Stimulated activated CD8-positive, alpha-beta memory T cell treated with anti-CD3 and anti-CD28 coated beads, Interleukin-4, amount 100 ng/mL, for 1 hour (primary cell): ENCODE results near the gene IER3IP1.
"Not testable (repeated sequence)": the region's sequence is repeated elsewhere in the genome, so short reads cannot be mapped to it uniquely, and the experiment has no call there.

Experiments used
- DNase-seq, 2 donors: peaks; one replicate each; pipeline ENCODE4 v3.0.0-alpha.2; 2020; ENCODE audit warnings: low read depth in 2 of 2, low spot score in 1 of 2

Gene IER3IP1, protein sequence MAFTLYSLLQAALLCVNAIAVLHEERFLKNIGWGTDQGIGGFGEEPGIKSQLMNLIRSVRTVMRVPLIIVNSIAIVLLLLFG

DNA sequence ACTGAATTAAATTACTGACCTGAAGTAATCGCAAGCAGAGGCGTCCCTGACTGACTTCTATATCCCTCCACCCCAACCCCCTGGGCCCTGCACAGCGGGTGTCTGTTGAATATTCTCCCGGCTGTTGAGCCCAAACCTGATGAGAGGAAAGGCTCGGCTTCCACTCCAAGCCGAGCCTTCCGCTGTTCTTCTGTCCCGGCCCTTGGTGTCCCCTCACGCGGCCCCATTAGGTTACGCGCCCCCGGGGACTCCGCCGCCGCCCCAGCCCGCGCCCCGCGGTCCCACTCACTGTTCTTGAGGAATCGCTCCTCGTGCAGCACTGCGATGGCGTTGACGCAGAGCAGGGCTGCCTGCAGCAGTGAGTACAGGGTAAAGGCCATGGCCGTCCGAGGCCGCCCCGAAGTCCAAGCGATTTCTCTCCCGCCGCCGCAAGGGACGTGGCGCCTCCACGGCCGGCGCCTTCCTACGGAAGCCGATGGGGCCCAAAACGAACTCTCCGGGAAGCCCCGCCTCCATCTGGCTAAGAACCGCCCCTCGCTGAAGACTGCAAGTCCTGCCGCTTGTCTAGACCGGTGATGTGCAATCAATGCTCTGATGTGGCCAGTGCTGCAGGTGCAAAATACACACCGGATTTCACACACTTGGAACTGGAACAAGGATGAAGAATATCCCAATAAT, at the start of gene IER3IP1:
Gene IER3IP1 (minus strand): TSS at position 467 of the 678 bp plus-strand sequence. CDS start 87 bp downstream, at position 380.
- DNase-seq = peak; percentile 60 to 70

DNA sequence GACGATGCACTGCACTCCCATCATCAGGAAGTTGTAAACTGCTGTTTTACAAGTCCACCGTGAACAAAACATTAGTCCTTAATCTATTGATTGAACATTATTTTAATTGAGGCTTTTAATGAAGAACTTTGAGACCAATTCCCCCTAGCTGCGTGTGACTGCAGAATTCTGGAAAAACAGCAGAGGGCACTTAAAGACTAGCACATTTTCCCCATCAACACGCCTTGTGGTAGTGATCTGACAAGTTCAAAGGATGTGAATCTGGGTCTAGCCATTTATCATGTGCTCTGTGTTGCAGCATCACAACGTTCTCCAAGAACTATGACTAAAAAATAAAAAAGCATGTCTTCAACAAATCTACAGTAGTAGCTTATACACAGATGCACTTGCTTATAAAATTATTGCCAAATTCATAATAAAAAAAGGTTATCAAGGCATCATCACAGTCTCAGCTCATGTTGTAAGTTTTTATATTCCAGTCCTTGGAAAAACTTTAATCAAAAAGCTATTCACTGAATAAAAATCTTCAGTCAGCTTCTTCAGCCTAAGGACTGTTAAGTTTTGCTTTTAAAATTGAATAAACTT, 39.5 kb upstream of the IER3IP1 start:
- DNase-seq = no peak

DNA sequence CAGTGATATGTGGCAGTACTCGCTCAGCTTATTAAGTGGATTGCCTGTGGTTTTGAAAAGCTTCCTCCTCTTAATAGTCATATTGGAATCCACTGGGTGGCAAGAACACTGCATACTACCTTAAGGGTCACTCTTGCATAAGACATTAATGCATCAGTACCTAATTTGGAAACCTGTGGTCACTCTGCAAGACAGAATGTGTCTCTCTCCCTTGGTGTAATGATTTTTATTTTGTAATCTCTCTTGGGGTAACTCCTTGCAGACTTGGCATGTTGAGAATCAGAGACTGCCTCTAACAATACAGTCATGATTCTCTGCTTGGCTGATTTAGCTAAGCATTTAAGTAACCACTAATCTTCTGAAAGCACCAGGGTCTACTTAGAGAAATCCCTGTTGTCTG, 33.0 kb upstream of the IER3IP1 start:
- DNase-seq = no peak

DNA sequence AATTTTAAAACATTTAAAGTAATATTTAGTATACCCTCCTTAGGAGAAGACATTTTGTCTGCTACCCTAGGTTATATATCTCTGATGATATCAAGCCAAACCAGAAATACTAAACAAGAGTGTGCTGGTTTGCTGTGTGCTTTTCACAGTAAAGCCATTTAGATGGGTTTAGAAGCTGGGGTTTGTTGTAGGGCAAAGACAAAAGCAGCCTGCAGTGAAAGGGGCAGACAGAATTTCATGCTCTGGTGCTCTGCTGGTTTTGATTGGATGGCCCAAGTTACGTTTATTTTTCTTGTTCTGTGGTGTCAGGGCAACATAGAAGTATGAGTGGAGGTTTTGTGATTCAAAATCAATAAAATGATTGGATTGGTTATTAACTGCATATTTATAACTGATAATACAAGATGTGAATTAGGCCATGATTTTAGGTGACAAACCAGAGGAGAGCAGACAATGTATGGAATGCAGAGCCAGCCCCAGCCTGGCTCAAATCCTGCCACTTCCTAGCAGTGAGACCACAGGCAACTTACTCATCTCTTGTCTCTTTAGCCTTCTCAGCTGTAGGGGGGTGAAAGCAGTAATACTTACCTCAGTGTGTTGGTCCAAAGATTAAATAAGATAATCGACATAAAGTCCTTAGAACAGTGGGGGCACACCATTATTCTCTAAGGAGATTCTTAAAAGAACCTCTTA, 30.9 kb upstream of the IER3IP1 start:
- no peak for DNase-seq

DNA sequence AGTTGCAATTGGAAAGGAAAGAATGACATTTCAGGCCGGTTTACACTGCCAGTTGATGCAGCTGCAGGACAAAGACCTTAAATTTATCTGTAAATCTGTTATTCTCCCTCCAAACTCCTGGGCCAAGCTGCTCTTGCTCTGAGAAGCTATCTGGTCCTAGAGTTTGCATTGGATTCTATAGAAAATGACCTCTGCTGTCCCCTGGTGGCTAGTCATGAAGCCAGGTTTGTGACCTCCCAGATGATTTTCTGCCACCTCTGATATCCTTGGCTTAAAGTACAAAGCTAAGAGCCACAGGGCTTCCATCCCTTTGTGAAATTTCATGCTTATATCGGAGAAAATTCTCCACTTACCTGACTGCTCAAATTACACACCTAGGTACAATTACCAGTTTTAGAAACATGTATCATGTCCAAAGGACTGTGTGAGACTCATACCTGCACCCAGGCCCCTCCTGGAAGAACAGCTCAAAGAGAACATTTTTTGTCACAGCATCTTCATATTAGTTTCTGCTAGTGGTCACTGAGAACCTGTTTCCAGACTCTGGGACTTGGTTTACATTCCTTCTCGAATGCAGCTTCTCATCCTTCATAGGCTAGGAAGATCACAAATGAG, 28.9 kb upstream of the IER3IP1 start:
- DNase-seq = no peak

DNA sequence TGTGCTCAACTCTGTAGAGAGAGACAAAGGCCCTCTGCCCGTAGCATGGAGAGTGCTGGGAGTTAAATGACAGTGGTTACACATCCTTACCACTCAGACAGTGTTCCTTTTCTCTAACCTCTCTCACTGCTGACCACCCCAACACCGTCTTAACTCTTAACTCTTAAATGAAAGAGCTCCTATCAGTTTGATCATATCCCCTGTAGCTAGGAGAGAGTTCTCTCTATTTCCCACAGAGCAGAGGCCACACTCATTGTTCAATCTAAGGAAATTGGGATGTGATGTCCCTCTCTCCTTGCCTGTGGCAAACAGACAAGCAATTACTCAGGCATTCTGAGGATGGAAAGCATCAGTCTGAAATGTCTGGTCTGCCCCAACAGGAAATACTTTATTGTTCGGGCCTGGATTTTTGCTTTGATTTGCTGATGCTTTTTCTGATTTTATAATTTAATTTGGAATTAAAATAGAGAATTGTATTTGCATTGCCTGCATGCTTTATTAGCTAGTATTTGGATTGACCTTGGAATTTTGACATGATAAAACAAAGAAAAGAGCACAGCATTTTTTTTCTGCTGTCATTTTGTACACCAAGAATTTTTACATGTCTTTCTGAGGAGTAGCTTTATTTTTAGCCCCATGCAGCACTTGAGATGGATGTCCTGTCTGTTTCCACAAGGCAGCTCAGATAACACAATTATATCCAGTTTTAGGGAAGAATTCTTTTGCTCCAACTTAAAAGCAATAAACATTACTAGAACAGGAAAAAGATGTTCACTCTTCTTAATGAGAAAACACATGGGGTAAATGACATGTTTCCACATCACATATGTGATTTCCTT, 27.7 kb upstream of the IER3IP1 start:
- DNase-seq = no peak

DNA sequence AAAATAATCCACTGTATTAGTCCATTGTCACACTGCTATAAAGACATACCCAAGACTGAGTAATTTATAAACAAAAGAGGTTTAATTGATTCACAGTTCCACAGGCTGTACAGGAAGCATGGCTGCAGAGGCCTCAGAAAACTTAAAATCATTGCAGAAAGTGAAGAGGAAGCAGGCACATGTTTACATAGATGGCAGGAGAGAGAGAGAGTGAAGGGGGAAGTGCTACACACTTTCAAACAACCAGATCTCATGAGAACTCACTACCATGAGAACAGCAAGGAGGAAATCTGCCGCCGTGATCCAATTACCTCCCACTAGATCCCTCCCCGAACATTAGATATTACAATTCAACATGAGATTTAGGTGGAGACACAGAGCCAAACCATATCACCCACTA, 19.8 kb upstream of the IER3IP1 start:
- DNase-seq = not testable (repeated sequence)

DNA sequence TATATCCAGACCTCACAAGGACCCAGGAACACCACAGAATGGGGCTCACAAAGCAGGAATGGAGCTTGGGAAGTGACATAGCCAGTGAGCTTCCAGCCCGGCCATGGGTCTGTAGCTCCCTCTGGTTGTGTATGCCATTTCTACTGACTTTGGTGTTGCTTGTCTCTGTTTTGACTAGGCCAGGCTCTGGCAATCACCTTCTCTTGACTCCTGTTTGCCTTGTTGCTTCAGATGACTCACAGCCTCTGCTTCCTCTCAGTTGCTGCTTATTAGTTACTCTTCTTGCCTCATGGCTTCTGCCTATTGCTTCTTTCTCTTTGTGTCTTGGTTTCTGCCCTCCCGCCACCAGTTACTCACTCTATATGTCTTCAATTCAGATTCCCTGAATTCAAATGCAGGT, 15.8 kb upstream of the IER3IP1 start:
- DNase-seq = no peak

DNA sequence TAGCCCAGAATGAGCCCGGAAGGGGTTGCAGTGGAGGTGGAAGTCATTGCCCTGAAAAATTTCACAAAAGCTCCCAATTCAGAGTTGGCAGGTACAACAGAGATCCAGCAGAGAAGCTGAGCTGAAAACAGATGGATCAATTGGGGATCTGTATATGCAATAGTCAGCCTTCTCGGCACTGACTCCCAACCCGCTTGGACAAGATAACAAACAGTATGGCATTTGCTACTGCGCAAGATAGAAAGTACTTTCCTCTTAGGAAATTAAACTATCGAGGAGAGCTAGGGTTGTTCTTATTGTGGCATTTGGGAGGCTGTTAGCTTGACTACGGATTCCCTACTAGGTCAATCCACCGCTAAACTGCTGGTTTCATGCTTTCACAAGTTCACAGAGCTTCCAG, 11.6 kb upstream of the IER3IP1 start:
- no peak for DNase-seq

DNA sequence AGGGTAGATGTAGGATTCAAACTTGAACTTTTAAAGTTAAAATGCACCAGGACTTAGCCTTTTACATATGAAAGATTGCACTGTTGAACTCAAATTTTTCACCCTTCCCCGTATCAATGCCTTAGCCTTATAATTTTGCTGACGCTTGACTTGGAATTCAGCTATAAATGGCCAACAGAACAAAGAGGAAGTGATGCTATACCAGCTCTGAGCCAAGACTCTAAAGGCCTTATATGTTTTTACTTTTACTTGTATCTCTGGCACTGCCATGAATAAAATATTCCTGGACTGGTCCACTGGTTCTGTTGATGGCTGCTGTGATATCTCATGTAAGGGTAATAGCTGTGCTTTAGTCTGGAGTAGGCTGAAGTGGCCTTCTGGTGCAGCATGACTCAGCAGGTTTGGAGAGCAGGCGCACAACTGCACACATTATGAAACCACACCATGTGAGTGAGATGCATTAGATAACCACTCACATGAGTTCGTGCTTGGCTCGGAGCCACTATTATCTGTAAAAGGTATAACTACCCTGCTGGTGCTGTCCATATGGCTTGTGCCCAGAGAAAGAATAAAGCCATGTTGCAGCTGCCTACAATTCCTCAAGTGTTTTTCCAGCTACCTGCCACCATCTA, 8.4 kb upstream of the IER3IP1 start:
- no peak for DNase-seq

DNA sequence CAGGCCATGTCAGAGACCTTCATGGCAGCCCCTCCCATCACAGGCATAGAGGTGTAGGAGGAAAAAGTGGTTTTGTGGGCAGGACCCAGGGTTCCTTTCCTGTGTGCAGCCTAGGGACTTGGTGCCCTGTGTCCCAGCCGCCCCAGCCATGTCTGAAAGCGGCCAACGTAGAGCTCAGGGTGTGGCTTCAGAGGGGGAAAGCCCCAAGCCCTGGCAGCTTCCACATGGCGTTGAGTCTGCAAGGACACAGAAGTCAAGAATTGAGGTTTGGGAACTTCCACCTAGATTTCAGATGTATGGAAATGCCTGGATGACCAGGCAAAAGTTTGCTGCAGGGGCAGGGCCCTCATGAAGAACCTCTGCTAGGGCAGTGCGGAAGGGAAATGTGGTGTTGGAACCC, 6.0 kb upstream of the IER3IP1 start:
- not testable (repeated sequence) for DNase-seq

DNA sequence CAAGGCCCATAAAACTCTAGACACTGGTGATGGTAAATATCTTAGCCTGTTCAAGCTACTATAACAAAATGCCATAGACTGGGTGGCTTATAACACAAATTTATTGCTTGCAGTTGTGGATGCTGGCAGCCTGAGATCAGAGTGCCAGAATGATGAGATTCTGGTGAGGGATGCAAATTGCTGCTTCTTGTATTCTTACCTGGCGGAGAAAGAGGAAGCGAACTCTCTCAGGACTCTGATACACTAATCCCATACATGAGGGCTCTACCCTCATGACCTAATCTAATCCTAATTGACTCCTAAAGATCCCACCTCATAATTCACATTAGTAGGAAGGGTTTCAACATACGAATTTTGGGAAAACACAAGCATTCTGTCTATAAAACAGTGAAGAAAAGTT, 4.6 kb upstream of the IER3IP1 start:
- no peak for DNase-seq

DNA sequence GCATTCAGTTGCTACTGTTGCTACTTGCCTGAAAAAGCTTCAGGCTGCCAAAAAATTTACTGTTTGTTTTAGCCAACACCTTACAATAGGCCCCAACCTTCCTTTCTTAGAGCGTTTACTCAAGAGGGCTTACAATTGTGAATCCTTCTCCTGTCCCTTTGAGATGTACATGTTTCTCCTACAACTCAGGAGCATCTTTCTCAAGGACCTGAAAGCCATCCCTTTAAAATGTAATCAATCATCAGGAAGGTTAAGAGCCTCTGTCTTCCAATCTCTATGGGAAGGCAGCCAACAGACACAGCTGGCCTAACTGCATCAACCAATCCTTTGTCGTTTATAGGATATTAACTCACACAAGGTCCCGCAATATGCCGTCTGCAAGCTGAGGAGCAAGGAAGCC, 3.4 kb upstream of the IER3IP1 start:
- DNase-seq = no peak

DNA sequence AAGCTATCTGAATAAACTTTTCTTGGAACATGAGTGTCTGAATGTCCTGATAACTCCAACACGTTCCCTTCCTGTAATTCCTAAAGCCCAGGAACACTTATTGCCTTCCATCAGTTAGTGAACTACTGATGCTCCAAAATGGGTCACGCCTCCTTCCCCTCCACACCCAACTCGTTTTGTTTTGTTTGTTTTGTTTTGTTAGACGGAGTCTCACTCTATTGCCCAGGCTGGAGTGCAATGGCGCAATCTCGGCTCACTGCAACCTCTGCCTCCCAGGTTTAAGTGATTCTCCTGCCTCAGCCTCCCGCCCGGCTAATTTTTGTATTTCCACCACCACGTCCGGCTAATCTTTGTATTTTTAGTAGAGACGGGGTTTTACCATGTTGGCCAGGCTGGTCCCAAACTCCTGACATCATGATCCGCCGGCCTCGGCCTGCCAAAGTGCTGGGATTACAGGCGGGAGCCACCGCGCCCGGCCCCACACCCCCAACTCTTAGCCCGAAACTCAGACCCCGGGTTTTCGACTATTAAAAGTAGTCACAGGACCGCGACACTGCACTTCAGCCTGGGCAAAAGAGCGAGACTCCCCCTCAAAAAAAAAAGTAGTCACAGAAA, 774 bp downstream of the IER3IP1 start:
- no peak for DNase-seq

DNA sequence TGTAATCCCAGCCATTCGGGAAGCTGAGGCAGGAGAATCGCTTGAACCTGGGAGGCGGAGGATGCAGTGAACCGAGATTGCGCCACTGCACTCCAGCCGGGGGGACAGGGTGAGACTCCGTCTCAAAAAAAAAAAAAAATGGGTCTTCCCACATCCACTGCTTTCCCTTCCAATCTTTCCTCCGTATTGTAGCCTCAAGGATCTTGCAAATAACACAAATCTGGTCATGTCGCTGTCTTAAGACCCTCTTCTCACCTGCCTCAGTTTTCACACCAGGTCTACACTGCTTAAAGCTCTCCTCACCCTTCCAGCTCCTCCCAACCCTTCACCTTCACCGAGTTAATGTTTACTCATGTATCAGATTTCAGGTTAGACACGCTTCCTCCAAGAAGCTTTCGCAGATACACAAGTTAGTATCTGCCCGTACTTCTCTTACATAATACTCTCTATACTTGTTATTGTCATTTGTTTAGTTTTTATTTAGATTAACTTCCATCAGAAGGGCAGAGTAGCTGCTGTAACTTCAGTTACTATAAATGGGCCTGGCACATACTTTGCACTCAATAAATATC, 1.5 kb downstream of the IER3IP1 start:
- no peak for DNase-seq

DNA sequence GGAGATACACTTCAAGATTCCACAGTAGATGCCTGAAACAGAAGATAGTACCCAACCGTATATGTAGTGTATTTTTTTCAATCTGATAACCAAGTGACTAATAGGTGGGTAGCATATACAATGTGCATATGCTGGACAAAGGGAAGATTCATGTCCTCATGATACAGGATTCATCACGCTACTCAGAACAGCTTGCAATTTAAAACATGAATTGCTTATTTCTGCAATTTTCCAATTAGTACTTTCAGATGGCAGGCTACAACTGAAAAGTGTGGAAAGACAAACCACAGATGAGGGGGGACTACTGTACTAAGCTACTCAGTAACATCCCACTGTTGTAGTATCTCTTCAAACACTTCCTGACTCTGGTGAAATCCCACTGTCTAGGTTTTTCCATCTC, 3.7 kb downstream of the IER3IP1 start:
- DNase-seq = no peak

DNA sequence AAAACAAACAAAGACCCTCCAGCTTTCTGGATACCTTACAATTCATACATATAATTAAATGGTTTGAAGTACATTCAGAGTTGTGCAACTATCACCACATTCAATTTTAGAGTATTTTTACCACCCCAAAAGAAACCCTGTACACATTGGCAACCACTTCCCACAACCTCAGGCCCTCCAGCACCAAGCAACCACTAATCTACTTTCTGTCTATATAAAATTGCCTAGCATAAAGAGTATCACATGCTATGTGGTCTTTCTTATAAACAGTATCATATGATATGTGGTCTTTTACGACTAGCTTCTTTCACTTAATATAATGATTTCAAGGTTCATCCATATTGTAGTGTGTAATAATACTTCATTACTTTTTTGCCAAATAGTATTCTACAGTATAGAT, 7.3 kb downstream of the IER3IP1 start:
- no peak for DNase-seq

DNA sequence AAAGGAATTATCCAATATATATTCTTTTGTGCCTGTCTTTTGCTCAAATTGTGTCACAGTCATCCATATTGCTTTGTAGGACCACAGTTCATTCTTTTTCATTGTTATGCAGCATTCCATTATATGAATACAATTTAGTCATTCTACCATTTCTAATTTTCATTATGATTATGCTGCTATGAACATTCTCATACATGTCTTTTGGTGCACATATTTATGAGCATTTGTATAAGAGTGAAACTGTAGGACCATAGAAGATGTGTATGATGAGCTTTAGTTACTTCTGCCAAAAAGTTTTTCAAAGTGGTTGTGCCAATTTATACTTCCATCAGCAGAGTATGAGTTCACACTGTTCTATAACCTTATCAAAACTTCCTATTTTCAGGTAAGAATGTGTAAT, 7.7 kb downstream of the IER3IP1 start:
- no peak for DNase-seq

DNA sequence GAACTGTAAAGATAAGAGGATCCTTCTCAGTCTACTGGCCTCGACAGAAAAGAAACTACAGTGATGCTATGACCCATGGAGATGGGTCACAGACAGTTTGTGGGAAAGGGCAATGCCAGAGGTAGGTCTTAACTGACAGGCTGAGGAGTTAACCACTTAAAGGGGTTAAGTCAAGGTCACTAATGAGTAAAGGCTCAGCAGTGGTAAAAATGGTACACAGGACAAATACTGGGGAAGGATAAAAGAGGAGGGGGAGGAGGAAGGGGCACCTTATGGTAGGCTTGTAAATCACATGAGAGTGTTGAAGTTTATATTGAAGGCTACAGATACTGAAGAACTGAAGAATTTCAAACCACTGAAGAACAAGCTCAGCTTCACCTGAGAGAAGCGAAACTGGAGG, 9.9 kb downstream of the IER3IP1 start:
- no peak for DNase-seq

DNA sequence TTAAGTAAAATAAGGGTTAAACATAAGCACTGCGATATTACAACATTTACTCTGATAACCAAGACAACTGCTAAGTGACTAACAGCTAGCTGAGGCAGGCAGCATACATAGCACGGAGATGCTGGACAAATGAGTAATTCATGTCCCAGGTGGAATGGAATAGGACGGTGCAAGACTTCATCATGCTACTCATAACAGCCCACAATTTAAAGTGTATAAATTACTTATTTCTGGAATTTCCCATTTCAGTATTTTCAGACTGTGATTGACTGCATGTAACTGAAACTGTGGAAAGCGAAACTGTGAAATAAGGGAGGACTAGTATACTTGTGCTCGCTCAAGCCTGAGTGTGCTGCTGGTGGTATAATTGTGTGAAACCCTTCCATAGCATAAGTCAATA, 12.9 kb downstream of the IER3IP1 start:
- DNase-seq = no peak
